C4-2B (cell line): ENCODE measurements around the gene KRT1.

Experiments
- CTCF ChIP-seq: fragments of 450-650 bp; conservative IDR thresholded peaks from 2 replicates; pipeline ENCODE4 v1.5.1; 2017; ENCODE audit warnings: mild to moderate bottlenecking
- ZFX ChIP-seq: fragments of 450-650 bp; IDR thresholded peaks from 2 replicates; pipeline ENCODE4 v1.6.1; 2017

GRCh38 chr12:52708010-52708409 is 27.8 kb upstream of the KRT1 start:
- TF ChIP-seq CTCF (no peak), ZFX (no peak)
